Hepatic stellate cell (primary cell): ENCODE measurements around the gene ANK3.
A peak's percentile ranks its signal among the peaks of the same experiment; 100 is the strongest.
"Not testable (repeated sequence)": the region's sequence is repeated elsewhere in the genome, so short reads cannot be mapped to it uniquely, and the experiment has no call there.

Experiments used
- DNase-seq: peaks from one replicate; pipeline ENCODE4 v3.0.0; 2011; ENCODE audit warnings: low spot score

Gene ANK3

GRCh38 chr10:60093317-60093716 is 296.4 kb downstream of the ANK3 start:
- no peak for DNase-seq

GRCh38 chr10:60086862-60087261 is 302.8 kb downstream of the ANK3 start:
- no peak for DNase-seq

- no peak for DNase-seq
Observed at GRCh38 chr10:60086421-60086820, 303.3 kb downstream of the ANK3 start.

- no peak for DNase-seq
Observed at GRCh38 chr10:60082744-60083344, 306.8 kb downstream of the ANK3 start.

- no peak for DNase-seq
Observed at GRCh38 chr10:60082341-60082740, 307.3 kb downstream of the ANK3 start.

- DNase-seq, result no peak
Observed at GRCh38 chr10:60073781-60074656, 315.7 kb downstream of the ANK3 start.

GRCh38 chr10:60073397-60073780 is 316.3 kb downstream of the ANK3 start:
- no peak for DNase-seq

GRCh38 chr10:60069311-60069710 is 320.4 kb downstream of the ANK3 start:
- no peak for DNase-seq

- no peak for DNase-seq
Observed at GRCh38 chr10:60050366-60050765, 339.3 kb downstream of the ANK3 start.

- DNase-seq, result peak; percentile 11
Observed at GRCh38 chr10:60048091-60048501, 341.6 kb downstream of the ANK3 start.

GRCh38 chr10:60045571-60045970 is 344.1 kb downstream of the ANK3 start:
- DNase-seq, result no peak

GRCh38 chr10:60044971-60045370 is 344.7 kb downstream of the ANK3 start:
- DNase-seq, result no peak

- DNase-seq, result peak; percentile 30
Observed at GRCh38 chr10:60044242-60044641, 345.4 kb downstream of the ANK3 start.

GRCh38 chr10:60043561-60044241 is 346.0 kb downstream of the ANK3 start:
- DNase-seq, result no peak

- no peak for DNase-seq
Observed at GRCh38 chr10:60042914-60043313, 346.8 kb downstream of the ANK3 start.

- no peak for DNase-seq
Observed at GRCh38 chr10:60042262-60042661, 347.4 kb downstream of the ANK3 start.

GRCh38 chr10:60041489-60042133 is 348.1 kb downstream of the ANK3 start:
- no peak for DNase-seq

- no peak for DNase-seq
Observed at GRCh38 chr10:60040014-60040662, 349.5 kb downstream of the ANK3 start.

- no peak for DNase-seq
Observed at GRCh38 chr10:60035984-60036383, 353.7 kb downstream of the ANK3 start.

- DNase-seq, result not testable (repeated sequence)
Observed at GRCh38 chr10:60035375-60035774, 354.3 kb downstream of the ANK3 start.

GRCh38 chr10:60032723-60033122 is 357.0 kb downstream of the ANK3 start:
- DNase-seq, result peak; percentile 9

- DNase-seq, result no peak
Observed at GRCh38 chr10:60031664-60032063, 358.0 kb downstream of the ANK3 start.
